ENCODE measurements around the gene HDHD3. TPM values are rescaled to one million over a fixed set of nuclear protein-coding genes. Genes with fewer than 3 reads are reported as not detected.

Gene HDHD3
- polyA plus RNA-seq, 3 donors from 2014 or later, result 17.4 to 29.7 (median 22.4) TPM

Other genes with a start within 250 kb of the HDHD3 start
- 10 to 100 TPM in 1 of 3 donors, 1 to 10 TPM in 2; 1.4 to 11.3 (median 3.5) TPM for gene SLC31A2, start 226.0 kb downstream of the HDHD3 start, polyA plus RNA-seq
- gene FKBP15, start 155.7 kb downstream of the HDHD3 start, polyA plus RNA-seq, result 10 to 100 TPM in 1 of 3 donors, 1 to 10 TPM in 2; 2.8 to 22.7 (median 8.4) TPM
- 1 to 10 TPM; 5.2 to 5.8 (median 5.5) TPM for gene SLC31A1, start 155.4 kb downstream of the HDHD3 start, polyA plus RNA-seq
- gene CDC26, start 101.4 kb downstream of the HDHD3 start, polyA plus RNA-seq, result 100 to 1,000 TPM; 136 to 141 (median 137) TPM
- 10 to 100 TPM; 17.7 to 25.6 (median 25.1) TPM for gene PRPF4, start 101.3 kb downstream of the HDHD3 start, polyA plus RNA-seq
- gene RNF183, start 73.6 kb downstream of the HDHD3 start, polyA plus RNA-seq, result not detected
- gene WDR31, start 36.7 kb downstream of the HDHD3 start, polyA plus RNA-seq, result not detected
- 1 to 10 TPM; 1.9 to 6.1 (median 3.7) TPM for gene BSPRY, start 27.4 kb downstream of the HDHD3 start, polyA plus RNA-seq
- 10 to 100 TPM; 11.9 to 26.7 (median 19.7) TPM for gene ALAD, start 24.3 kb upstream of the HDHD3 start, polyA plus RNA-seq
- gene POLE3, start 33.7 kb upstream of the HDHD3 start, polyA plus RNA-seq, result 100 to 1,000 TPM; 132 to 204 (median 177) TPM
- gene C9orf43, start 33.8 kb upstream of the HDHD3 start, polyA plus RNA-seq, result under 1 TPM in 1 of 3 donors, not detected in 2; 0.16 TPM
- 100 to 1,000 TPM in 1 of 3 donors, 10 to 100 TPM in 2; 76.9 to 230 (median 90.7) TPM for gene RGS3, start 86.7 kb upstream of the HDHD3 start, polyA plus RNA-seq

Measured in immature natural killer cell (primary cell).